Measurements from ENCODE around the gene E2F4.

Gene E2F4

DNA sequence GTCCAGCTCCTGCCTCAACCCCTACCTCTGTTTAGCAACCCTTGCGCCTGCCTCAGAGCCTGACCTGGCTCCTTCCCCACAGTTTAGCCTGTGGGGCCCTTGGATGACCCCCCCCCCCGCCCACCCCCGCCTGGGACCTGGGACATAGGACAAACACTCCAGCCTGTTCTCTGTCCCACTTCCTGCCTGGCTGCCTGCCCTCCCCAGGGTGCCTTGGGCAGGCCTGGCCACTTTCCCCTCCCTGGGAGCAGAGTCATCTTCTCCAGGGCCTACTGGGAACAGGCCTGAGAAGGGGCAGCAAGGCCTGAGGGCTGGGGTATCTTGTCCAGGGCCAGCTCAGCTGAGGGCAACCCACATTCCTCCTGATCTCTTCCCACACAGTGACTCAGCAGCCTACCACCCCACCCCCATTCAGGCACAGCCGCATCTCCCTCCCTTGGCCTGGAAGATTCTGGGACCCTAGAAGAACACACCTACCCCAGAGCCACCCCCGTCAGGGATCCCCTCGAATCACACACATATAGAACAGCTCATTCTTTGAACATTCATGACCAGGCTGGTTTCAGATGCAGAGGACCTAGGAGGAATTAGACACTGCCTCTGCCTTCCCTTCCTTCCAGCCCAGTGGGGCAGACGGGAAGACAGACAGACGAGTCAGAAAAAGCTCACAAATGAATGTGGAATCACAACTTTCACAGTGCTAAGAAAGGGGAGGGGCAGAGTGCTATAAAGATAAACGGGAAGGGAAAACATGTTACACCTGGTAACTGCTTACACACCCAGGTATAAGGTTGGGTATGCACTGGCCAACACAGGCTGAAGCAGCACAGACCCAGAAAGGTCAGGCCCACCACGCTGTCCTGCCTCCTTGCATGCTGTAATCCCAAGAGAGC lies 49.3 kb downstream of the E2F4 start:
- TF ChIP-seq, protein P1, sequence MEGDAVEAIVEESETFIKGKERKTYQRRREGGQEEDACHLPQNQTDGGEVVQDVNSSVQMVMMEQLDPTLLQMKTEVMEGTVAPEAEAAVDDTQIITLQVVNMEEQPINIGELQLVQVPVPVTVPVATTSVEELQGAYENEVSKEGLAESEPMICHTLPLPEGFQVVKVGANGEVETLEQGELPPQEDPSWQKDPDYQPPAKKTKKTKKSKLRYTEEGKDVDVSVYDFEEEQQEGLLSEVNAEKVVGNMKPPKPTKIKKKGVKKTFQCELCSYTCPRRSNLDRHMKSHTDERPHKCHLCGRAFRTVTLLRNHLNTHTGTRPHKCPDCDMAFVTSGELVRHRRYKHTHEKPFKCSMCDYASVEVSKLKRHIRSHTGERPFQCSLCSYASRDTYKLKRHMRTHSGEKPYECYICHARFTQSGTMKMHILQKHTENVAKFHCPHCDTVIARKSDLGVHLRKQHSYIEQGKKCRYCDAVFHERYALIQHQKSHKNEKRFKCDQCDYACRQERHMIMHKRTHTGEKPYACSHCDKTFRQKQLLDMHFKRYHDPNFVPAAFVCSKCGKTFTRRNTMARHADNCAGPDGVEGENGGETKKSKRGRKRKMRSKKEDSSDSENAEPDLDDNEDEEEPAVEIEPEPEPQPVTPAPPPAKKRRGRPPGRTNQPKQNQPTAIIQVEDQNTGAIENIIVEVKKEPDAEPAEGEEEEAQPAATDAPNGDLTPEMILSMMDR (IDR thresholded peaks at IDR 0.05): no peak

DNA sequence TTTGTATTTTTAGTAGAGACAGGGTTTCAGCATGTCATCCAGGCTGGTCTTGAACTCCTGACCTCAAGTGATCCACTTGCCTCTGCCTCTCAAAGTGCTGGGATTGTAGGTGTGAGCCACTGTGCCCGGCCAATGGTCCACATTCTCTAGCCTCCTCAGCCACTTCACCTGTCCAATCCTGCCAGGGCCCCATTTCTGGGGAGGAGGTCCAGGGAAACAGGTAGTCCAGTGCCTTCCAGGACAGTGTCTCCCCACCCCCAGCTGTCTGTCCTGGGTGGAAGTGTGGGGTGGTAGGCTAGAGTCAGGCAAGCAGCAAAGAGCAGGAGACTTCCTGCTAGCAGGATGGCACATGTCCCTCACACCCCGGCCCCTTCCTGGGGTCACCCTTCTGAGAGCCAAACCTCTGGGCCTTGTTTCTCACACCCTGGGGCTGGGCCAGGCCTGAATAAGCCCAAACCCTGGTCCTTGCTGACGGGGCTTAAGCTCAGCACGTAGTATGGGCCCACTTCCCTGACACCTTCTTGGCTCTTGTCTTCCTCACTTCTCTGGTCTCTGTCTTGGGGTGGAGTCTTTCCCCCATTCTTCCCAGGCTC lies 50.3 kb downstream of the E2F4 start:
- TF ChIP-seq, protein P1 (IDR thresholded peaks at IDR 0.05): no peak

DNA sequence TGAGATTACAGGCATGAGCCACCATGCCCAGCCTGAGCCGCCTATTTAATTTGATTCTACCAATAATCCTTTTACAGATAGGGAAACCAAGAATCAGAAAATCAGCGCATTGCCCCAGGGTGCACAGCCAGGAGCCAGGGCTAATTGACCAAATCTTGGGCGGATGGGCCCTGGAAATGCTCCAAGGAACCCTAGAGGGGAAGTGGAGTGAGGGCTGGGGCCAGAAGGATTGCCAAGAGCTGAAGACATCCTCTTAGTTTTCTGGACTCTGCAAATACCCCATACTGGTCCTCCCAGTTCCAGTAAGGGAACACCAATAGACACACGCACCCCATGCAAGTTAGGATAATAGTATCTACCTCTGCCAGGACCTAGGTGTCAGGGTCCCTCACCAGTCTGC lies 51.5 kb downstream of the E2F4 start:
- TF ChIP-seq, protein P1 (IDR thresholded peaks at IDR 0.05): no peak

DNA sequence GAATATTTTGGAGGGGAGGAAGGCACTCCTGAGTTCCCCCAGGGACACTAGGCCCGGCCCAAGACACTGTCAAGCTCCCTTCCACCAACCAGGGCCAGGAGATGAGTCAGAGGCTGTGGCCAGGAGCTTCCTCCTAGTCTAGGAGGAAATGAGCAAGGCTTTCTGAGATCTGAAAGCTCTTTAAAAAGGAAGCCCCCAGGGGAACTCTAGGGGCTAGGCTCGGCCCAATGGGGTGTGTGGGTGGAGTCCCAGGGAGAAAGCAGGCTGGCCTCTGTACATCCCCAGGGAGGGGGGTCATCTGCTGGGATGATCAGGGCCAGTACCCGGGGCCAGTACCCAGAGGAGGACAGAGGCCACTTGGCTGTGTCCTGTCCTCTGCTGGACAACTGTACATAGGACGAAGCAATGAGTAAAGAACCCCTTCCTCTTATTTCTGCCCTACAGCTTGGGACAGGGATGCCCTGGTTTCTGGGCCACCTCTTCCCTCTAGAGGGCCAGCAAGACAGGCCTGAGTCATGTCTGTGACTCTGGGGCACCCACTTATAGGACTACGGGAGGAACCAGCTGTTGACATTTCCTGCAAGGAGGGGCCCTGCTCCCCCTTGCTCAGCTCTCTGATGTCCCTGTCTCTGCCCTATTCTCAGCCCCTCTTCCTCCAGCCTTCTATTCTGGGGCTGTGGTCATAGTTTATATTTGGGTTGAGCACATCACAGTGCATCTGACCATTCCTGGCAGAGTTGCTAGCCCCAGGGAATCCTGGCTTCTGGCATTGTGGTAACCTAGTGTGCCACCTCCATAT lies 52.6 kb downstream of the E2F4 start:
- TF ChIP-seq, protein P1 (IDR thresholded peaks at IDR 0.05): no peak

DNA sequence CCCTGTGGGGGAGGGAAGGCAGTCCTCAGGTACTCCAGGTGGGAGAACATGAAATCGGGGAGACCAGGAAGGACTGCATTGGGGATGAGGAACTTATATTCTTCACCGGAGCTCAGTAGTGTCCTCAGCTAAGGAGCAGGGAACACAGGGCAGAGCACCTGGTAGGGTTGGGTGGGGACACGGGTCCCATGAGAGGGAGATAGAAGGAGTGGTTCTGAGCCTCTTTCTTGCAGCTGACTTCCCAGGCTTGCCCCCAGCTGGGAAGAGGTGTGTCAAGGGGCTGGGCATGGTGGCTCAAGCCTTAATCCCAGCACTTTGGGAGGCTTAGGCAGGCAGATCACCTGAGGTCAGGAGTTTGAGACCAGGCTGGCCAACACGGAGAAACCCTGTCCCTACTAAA lies 53.2 kb downstream of the E2F4 start:
- TF ChIP-seq, protein P1 (IDR thresholded peaks at IDR 0.05): no peak

DNA sequence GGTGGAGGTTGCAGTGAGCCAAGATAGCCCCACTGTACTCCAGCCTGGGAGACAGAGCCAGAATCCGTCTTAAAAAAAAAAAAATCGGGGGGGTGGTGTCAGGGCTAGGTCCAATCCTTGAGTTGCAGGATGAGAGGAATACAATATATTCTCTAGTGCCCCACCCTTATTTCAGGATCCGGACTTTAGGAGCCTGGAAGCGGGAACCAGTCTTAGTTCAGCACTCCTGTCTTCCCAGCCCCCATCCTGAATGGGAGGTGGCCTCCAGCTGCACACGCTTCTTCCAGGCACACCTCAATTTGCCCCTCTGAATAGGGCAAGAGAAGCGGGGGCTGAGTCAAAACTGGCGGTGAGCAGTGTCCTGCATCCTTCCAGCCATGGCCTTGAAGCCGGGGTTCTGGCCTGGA lies 53.7 kb downstream of the E2F4 start:
- TF ChIP-seq, protein P1 (IDR thresholded peaks at IDR 0.05): no peak

DNA sequence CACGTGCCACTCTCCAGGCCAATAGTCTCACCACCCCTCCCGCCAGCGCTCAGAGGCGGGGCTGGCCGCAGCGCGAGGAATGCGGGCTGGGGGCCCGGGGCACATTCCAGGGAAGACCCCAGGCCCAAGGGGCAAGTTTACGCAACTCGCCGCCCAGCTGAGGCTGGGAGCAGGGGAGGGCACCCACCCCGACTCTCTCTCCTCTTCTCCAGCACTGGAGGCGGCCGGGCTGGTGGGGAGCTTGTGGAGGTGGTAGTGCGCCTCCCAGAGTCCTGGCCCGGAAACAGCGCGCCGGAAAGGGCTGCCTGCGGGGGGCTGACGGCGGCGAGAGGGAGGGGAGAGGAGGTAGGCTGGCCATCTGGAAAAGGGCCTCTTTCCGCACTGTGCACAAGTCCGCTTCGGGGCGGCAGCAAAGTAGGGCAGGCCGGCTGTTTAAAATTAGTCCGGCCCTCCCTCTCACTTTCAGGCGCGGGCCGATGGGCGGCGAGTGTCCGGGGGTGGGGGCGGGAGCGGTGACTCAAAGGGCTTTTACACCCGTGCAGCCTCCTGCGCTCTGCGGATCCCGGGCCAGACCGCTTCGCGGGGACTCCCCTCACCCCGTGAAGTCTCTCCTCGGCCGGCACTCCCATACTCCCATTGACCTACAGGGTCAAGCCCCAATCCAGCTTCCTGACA lies 54.3 kb downstream of the E2F4 start:
- TF ChIP-seq, protein P1 (IDR thresholded peaks at IDR 0.05): no peak; the same call in 1 of the 2 replicates

Data from LNCAP (cell line).